Measurements from ENCODE around the gene TRPV5.

TRPV5 gene

DNA sequence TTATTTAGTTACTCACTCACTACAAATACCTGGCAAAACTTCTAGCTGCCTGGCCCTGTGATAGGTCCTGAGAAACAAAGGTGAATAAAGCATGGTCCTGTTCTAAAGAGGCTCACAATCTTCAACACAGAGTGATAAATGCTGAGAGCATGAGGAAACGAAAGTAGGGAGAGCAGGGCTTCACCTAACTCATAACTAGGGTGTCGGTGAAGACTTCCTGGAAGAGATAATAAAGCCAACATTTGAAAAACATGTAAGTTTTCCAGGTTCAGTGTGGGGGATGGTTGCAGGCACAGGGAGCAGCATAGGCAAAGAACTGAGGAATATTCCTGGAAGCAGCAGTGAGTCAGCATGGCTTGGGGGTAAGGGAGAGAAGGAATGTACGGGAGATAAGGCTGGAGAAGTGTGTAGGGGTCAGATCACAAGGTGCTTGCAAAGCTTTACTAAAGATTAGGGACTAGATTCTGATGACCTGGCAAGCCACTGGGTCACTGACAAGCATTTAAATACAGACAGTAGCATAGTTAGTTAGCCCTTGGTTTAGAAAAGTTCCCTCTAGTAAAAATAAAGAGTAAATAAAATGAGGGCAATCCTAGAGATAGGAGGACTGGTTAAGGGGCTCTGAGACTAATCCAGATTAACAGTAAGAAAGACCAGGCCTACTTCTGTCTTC lies 23.5 kb upstream of the TRPV5 start:
- TF ChIP-seq, protein P1, sequence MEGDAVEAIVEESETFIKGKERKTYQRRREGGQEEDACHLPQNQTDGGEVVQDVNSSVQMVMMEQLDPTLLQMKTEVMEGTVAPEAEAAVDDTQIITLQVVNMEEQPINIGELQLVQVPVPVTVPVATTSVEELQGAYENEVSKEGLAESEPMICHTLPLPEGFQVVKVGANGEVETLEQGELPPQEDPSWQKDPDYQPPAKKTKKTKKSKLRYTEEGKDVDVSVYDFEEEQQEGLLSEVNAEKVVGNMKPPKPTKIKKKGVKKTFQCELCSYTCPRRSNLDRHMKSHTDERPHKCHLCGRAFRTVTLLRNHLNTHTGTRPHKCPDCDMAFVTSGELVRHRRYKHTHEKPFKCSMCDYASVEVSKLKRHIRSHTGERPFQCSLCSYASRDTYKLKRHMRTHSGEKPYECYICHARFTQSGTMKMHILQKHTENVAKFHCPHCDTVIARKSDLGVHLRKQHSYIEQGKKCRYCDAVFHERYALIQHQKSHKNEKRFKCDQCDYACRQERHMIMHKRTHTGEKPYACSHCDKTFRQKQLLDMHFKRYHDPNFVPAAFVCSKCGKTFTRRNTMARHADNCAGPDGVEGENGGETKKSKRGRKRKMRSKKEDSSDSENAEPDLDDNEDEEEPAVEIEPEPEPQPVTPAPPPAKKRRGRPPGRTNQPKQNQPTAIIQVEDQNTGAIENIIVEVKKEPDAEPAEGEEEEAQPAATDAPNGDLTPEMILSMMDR (IDR thresholded peaks at IDR 0.05; ENCODE audit: extremely low read depth, insufficient read depth, missing control alignments) = no peak
- DNase-seq (ENCODE audit: low spot score) = no peak
- in situ Hi-C loops (cut with MboI; ENCODE audit: low pct_unique_long_range_greater_than_20kb, low sequenced_read_pairs, unreplicated experiment) = no loop called here

DNA sequence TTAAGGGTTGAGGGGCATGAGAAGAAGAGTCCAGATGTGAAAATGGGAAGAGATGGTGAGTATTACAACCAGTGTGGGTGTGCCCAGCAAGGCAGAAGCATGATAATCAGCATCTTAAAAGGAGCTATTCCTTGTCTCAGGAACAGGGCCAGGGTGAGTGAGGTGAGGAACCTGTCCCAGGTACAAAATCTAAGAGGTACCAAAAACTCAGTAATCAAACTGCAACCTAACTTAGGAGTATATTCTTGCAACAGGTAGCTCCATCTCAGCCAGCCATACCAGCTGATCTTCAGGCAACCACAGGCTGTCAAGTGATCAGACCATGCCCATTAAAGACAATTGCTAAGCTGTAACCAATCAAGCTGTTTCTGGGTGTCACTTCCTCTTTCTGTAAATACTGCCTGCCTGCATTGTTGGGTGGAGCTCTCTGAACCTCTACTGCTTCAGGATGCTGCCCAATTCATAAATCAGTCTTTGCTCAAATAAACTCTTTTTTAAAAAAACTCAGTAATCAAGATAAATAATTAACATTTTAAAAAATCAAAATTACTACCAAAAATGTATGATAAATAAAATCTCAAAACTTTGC lies 21.2 kb upstream of the TRPV5 start:
- DNase-seq (ENCODE audit: low spot score) = no peak
- TF ChIP-seq, protein P1 (IDR thresholded peaks at IDR 0.05; ENCODE audit: extremely low read depth, insufficient read depth, missing control alignments) = no peak
- in situ Hi-C loops (cut with MboI; ENCODE audit: low pct_unique_long_range_greater_than_20kb, low sequenced_read_pairs, unreplicated experiment) = no loop called here

DNA sequence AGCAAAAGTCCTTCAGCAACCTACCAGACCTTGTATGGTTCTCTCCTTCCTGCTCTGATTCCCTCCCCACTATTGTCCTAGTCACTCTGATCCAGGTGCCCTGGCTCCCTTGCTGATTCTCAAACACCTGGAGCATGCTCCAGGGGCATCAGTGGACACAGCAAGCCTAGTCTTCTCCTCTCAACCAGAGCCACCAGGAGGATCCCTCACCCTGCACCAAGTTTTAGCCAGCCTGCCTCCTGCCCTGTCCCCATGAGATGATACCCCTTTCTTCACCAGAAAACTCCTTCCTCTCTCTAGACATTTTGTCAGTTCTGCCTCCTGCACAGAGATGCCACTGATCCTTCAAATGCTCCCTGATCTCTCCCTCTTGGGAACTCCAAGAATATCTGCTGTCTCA lies 16.7 kb upstream of the TRPV5 start:
- DNase-seq (ENCODE audit: low spot score) = no peak
- in situ Hi-C loops (cut with MboI; ENCODE audit: low pct_unique_long_range_greater_than_20kb, low sequenced_read_pairs, unreplicated experiment) = no loop called here
- TF ChIP-seq, protein P1 (IDR thresholded peaks at IDR 0.05; ENCODE audit: extremely low read depth, insufficient read depth, missing control alignments) = no peak

DNA sequence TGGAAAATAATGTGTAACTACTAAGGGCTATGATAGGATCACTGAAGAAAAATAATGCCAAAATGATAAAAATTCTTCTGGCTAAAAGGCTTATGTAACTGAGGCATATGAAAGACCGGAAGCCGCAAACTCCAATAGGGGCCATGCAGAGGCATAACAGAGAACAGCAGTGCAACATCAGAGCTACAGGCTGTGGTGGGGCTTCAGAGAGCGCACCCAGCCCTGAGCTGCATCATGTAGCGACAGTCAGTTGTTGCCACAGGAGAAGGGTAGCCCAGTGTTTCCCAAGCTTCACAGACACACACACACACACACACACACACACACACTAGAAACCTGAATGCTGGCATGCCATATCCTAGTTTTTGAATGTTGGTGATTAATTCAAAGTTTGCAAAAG lies 15.1 kb upstream of the TRPV5 start:
- DNase-seq (ENCODE audit: low spot score) = no peak
- in situ Hi-C loops (cut with MboI; ENCODE audit: low pct_unique_long_range_greater_than_20kb, low sequenced_read_pairs, unreplicated experiment) = no loop called here
- TF ChIP-seq, protein P1 (IDR thresholded peaks at IDR 0.05; ENCODE audit: extremely low read depth, insufficient read depth, missing control alignments) = no peak

DNA sequence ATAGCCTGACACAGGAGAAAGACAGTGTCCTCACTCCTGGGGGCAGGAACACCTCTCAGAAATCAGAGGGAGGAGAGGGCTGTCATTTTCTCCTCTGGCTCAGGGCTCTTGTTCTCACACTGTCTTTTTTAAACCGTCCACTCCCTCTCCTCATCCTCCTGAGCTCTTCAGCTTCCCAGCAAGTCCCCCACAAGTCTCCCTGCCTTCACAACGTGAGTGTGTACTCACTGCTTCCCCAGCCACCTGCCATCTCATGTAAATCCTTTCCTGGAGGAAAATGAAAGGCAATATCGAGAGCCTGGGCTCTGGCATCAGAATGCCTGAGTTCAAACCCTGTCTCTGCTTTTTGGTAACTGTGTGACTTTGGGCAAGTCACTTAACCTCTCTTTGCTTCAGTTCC lies 11.5 kb upstream of the TRPV5 start:
- TF ChIP-seq, protein P1 (IDR thresholded peaks at IDR 0.05; ENCODE audit: extremely low read depth, insufficient read depth, missing control alignments) = no peak
- no peak for DNase-seq (ENCODE audit: low spot score)
- in situ Hi-C loops (cut with MboI; ENCODE audit: low pct_unique_long_range_greater_than_20kb, low sequenced_read_pairs, unreplicated experiment) = no loop called here

DNA sequence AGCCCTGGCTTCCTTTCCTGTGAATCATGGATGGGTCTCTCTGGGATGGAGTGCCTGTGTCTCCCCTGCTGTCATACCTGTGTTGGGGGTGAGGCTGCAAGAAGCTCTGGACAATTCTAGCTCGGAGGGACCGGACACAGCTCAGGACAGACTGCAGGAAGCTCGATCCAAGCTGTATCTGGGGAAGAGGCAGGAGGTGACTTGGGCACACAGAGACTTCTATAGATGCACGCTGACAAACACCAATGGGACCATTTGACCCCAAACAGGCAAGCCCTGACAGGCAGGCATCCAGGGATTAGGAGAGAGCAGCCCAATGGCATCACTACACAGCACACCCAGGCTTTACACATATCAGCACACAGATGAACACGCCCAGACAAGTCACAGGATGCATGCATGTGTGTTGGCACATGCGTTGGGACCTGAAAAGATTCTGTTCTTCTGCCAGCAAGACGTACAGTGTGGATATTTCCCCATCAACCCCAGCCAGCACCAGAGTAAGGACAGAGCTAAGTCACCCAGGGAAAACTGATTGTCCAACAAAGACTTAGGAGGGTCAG lies 10.2 kb upstream of the TRPV5 start:
- in situ Hi-C loops (cut with MboI; ENCODE audit: low pct_unique_long_range_greater_than_20kb, low sequenced_read_pairs, unreplicated experiment) = no loop called here
- TF ChIP-seq, protein P1 (IDR thresholded peaks at IDR 0.05; ENCODE audit: extremely low read depth, insufficient read depth, missing control alignments) = no peak
- DNase-seq (ENCODE audit: low spot score) = no peak
